HL-60/S4 treated with retinoic acid at 250 ng/mL for 4 days and 3 days (cell line): ENCODE measurements around the gene NR3C2.

Experiments
- in situ Hi-C: fragments of 300-500 bp; cut with MboI; formaldehyde crosslinking; loops from 2 replicates; pipeline ENCODE4 v1.7.0; 2022; ENCODE audit warnings: low sequenced_read_pairs

The NR3C2 gene

GRCh38 chr4:148315049-148315448 is 127.2 kb downstream of the NR3C2 start:
- in situ Hi-C loops = no loop called here

- in situ Hi-C loops = no loop called here
Observed at GRCh38 chr4:148312956-148313490, 129.2 kb downstream of the NR3C2 start.

DNA sequence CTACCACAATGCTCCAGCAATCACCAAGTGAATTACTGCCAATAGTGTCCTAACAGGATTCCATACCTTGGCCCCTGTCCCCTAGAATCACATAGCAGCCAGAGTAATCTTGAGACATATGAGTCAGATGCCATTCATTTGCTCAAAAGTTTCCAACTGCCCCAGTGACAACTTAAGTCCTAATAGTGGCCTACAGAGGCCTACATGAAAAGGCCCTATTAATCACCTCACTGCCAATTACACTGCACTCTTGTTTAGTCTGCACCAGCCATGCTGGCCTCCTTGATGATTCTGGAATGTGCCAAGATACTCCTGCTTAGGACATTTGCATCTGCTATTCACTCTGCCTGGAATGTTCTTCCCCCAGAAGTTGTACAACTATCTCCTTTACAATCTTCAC is 130.7 kb downstream of the NR3C2 start:
- in situ Hi-C loops = no loop called here

GRCh38 chr4:148310756-148311155 is 131.5 kb downstream of the NR3C2 start:
- in situ Hi-C loops = no loop called here

GRCh38 chr4:148305751-148306150 is 136.5 kb downstream of the NR3C2 start:
- in situ Hi-C loops = no loop called here

DNA sequence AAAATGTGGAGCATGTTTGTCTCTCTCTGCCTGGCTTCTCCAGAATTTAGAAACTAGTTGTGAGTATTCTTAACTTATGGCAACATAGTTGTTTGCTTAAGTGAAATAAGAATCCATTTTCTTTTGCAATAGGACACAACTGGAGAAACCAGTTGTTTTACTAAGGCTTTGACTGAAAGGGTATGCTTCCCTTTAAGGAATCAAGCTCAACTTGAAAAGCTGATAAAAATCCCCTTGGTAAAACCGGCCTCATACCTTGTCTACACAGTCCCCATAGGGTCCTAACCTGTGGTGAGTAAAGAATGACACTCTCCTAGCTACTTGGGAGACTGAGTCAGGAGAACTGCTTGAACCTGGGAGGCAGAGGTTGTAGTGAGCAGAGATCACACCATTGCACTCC is 139.8 kb downstream of the NR3C2 start:
- in situ Hi-C loops = no loop called here

DNA sequence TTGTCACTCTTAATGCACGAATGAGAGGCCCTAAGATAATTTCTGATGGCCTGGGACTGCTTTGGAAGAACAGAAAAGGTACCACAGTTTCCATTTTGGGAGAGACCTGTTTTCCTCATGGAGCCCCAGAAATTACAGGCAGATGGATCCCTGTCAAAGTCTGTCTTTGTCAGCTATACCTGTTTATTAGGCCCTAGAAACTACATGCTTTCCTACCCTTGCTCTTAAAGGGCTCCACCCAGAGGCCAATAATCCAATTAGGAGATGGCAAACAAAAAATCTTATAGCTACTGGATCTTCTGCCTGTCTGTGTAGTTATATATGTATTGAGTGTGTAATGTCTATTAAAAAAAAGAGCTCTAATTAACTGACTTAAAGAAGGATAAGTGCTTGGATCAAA is 141.3 kb downstream of the NR3C2 start:
- in situ Hi-C loops = no loop called here

DNA sequence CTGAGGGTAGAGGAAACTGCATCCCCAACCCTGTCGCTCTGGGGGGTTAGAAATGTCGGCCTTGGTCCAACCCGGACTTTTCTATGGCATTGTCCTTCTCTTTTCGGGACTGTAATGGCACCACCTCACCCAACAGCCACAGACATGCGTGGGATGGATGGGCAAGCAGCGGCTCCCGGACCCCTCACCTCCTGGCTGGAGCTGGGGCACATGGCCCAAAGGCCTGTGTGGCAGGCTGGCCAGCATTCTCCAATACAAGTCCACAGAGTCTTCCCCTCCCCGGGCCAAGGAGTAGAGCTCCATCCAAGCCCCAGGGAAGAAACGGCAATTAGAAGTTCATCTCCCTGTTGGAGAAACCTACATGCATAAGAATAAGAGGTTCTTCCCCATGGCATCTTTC is 142.9 kb downstream of the NR3C2 start:
- in situ Hi-C loops = no loop called here

GRCh38 chr4:148296498-148296897 is 145.7 kb downstream of the NR3C2 start:
- in situ Hi-C loops = no loop called here

GRCh38 chr4:148295642-148296041 is 146.6 kb downstream of the NR3C2 start:
- in situ Hi-C loops = no loop called here

- in situ Hi-C loops = no loop called here
Observed at GRCh38 chr4:148293571-148293970, 148.6 kb downstream of the NR3C2 start.

DNA sequence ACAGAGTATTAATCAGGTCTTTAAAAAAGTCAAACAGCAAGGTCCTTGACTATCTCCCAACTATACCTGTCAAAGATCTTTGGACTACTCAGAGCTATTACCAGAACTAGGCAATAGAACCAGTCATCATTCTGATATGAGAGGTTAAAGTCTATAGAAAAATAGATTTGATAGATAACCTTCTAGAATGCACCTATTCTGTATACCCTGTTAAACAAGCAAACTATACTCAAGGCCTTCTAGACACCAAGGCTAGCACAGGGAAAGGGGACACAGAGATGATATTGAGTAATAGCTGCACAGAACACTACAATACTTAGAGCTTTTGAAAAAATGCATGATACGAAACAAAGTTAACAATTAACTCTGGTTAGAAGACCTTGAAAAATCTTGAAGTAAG is 149.5 kb downstream of the NR3C2 start:
- in situ Hi-C loops = no loop called here

DNA sequence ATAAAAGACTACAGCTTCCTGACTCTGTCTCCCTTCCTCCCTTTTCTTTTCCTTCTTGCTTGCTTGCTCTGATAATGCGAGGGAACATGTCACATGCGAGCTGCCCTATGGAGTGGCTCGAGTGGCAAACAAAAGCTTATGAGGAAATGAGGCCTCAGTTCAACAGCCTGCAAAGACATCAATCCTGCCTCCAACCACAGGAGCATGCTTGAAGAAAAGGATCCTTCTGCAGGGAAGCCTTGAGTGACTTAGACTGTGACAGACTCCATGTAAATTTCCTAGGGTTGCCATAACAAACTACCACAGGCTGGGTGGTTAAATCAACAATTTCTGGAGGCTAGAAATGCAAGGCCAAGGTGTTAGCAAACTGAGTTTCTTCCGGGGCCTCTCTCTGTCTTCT is 152.5 kb downstream of the NR3C2 start:
- in situ Hi-C loops = no loop called here

GRCh38 chr4:148288448-148288847 is 153.8 kb downstream of the NR3C2 start:
- in situ Hi-C loops = no loop called here

DNA sequence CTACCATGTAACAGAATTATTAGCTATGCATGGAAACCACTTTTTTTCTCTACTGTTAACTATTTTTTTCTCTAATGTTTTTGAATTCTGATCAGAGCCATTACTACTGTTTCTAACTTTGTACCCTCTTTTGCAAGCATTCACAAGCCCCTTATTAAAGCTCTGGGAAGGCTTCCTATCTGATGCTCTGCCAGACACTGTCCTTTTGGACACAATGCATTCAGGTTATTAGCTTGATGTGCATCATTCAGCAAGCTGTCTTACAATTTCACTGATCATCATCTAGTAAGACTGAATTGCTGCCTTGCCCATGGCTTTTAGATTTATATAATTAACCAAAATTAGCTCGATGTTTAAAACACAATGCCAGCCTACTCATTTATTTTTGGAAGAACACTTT is 155.1 kb downstream of the NR3C2 start:
- in situ Hi-C loops = no loop called here

- in situ Hi-C loops = no loop called here
Observed at GRCh38 chr4:148286012-148286411, 156.2 kb downstream of the NR3C2 start.

DNA sequence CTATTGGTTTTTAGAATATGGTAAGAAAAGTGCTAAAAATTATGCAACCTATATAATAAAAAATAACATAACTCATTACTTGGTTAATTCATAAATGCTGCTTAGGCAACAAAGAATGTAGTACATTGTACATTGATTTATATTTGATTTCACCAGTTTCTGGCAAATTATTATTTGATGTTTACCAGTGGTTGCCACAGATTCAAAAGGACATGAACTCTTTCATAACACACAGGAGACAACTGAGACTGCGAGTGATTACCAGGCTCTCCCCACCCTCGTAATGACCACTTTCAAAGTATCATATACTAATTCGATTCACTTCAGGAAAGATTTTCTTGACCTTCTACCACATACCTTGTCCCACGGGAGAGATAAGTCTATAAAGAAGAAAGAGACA is 158.5 kb downstream of the NR3C2 start:
- in situ Hi-C loops = no loop called here

- in situ Hi-C loops = no loop called here
Observed at GRCh38 chr4:148278310-148278709, 163.9 kb downstream of the NR3C2 start.

GRCh38 chr4:148275266-148275665 is 166.9 kb downstream of the NR3C2 start:
- in situ Hi-C loops = no loop called here

- in situ Hi-C loops = no loop called here
Observed at GRCh38 chr4:148273501-148273986, 168.7 kb downstream of the NR3C2 start.

GRCh38 chr4:148271166-148271565 is 171.0 kb downstream of the NR3C2 start:
- in situ Hi-C loops = no loop called here

DNA sequence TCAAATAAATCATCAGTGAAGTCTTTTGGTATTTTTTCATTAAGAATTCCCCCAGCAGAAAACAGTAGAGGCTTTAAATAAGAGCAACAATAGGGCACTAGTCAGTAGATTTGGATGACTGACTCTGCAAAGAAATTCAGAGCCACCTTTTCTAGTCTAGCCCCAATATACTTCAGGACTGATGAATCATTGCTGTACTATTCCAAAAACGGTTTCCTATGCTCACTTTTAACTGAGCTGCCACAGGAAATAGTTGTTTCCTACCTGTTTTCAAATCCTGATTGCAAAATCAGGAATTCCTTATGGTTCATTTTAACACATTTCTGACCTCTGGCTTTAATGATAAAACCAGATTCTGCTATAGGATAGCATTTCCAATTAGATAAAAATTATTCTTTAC is 171.6 kb downstream of the NR3C2 start:
- in situ Hi-C loops = no loop called here

DNA sequence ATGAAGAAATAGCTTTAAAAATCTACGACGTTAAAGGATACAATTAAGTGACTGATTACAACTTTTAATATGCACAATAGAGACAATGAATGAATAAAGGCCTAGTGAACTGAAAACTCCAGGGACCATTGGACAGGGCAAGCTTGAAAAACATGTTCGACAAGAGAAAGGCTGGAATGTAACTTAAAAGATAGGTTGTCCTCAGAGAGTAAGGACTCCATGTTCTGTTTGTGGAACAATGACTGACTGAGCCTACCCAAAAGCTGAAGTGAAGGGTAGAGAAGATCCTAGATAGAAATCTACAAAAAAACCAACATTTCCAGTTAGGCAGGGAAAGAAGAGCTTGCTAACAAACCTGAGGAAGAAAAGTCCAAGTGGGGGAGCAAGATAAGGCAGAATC is 173.4 kb downstream of the NR3C2 start:
- in situ Hi-C loops = no loop called here
